GM18505 (cell line): Measurements from ENCODE around the gene RSAD1.

ENCODE experiments used
- ATAC-seq: cut with Tn5 transposase; IDR thresholded peaks from one replicate; pipeline ENCODE4 v1.9.1; 2021; ENCODE audit not compliant: unreplicated experiment
- POLR2A ChIP-seq: IDR thresholded peaks from 4 replicates; pipeline ENCODE4 v1.6.1; 2011; ENCODE audit warnings: borderline replicate concordance; ENCODE audit not compliant: insufficient read depth, insufficient read length; ENCODE audit errors: extremely low read depth

The RSAD1 gene

DNA sequence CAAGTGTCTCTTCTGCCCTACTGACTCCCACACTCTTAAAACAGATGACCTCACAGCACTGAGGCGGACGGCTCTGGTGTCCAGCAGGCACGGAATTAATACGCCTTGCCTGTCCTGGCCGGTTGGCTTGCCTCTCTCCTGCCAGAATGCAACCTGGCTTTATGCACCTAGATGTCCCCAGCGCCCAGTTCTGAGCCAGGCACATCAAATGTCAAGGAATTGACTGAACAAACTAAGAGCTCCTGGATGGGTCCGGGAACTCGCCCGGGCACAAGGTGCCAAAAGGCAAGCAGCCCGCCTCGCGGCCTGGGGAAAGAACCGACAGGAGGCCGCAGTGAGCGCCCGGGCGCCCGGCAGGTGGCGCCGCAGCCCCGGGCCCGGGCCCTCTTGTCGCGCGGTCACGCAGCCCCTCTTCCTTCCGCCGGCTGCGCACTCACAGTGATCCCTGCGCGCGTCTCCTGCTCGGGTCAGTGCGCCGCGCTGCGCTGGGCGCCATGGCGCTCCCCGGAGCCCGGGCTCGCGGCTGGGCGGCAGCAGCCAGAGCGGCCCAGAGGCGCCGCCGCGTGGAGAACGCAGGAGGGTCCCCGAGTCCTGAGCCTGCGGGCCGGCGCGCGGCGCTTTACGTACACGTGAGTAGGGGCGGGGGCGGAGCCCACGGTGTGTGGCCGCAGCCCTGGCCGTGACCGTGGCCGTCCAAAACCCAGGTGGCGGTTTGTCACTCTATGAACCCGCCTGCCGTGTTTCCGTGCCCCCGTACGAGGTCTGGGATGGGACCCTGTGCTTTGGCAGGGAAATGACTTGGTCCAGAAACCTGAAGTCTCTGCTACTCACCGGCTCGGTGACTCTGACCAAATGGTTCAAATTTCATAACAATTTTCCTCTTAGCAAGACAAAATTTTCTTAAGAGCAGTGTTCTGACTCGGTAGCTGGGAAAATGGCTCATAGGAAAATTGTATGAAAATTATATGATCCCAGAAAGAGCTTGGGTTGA is at the start of gene RSAD1:
Gene RSAD1, plus strand, starts transcription at position 470 of the 991 bp plus-strand sequence. Its CDS starts 25 bp downstream, at position 495.
- ATAC-seq: peak; percentile 90
- TF ChIP-seq POLR2A: peak; percentile 92

DNA sequence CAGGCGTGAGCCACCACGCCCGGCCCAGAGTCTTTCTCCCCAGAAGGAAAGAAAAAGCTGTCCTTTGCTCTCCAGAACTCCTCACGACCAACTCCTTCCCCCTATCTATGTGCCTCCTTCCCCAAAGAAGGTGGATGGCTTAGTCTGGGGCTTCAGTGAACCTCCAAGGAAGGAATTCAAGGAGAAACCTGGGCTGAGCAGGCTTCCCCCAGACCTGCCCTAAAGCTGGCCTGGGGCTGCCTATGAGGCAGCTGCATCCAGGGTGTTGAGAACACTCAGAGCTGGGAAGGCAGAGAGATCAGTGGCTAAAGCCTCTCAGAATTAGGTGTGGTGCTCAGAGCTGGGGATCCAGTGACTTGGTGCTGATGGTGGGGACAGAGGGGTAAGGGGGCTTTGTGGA is 48.9 kb upstream of the RSAD1 start:
- no peak for ATAC-seq
- no peak for TF ChIP-seq POLR2A

DNA sequence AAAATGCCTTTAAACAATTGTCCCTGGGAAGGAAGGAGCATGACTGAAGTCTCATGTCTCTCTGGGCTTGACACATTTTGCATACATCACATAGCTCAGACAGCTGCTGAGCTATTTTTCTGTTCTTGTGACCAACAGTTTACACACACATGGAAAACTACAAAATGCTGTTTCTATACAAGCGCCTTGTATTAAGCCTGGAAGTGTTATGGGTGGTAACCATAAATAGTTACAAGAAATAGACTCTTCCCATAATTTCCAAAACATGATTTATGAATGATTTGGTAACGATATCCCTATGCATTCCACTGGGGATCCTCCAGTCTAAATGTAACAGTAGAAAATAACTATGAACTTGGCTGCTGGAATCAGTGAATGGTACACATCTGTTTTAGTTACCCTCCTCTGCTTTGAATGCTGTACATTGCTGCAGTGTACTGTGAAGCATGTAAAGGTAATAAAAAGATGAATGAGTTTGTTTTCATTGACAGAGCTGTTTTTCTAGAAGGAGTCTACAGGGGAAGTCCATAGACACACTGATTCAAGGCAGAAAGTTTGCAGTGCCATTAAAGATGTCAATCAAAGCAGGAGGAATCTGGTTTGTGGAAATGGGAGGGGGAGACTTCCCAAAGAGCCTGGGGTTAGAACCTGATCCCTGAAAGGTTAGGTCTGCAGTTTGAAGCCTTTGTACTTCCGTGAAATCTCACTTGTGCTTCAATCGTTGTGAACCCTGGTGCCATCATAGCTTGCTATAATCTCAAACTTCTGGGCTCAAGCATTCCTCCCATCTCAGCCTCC is 47.6 kb upstream of the RSAD1 start:
- ATAC-seq: no peak
- TF ChIP-seq POLR2A: no peak

DNA sequence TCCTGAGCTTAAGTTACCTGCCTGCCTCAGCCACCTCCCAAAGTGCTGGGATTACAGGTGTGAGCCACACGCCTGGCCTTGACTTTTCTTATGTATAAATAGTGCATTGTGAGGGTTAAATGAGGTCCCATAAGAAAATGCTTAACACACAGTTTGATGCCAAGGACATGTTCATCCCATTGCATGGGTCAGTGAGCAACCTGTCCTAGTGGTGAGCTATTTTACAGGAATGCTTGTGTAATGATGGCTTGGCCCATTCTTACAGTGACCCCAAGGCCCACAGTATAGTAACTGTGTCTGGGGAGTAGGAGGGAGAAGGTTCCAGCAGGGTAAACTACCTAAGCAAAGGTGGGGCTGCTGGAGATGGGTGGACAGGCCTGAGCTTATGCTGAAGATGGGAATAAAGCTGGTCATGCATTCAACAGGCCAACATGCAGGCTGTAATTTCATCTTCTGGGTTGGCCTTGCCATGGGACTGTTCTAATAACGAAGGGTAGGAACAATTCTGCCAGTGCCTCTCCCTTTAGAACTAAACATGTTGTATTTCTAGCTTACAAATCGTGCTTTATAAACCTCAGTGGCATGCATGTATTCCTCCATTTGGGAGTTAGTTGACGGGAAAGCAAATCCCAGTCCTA is 46.4 kb upstream of the RSAD1 start:
- TF ChIP-seq POLR2A: no peak
- no peak for ATAC-seq

DNA sequence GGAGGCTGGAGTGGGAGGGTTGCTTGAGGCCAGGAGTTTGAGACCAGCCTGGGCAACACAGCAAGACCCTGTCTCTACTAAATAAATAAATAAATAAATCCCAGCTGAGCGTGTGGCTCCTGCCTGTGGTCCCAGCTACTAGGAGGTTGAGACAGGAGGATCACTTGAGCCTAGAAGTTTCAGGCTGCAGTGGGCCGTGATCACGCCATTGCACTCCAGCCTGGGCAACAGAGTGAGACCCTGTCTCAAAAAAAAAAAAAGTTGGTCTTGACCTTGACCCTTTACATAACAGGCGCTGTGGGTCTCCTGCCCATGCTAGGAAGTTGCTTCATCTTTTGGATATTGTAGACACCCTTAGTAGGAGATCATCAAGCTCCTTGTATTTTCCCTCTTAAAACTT is 41.3 kb upstream of the RSAD1 start:
- TF ChIP-seq POLR2A: no peak
- ATAC-seq: no peak

- no peak for TF ChIP-seq POLR2A
Observed at GRCh38 chr17:50439008-50439407, 39.7 kb upstream of the RSAD1 start.

DNA sequence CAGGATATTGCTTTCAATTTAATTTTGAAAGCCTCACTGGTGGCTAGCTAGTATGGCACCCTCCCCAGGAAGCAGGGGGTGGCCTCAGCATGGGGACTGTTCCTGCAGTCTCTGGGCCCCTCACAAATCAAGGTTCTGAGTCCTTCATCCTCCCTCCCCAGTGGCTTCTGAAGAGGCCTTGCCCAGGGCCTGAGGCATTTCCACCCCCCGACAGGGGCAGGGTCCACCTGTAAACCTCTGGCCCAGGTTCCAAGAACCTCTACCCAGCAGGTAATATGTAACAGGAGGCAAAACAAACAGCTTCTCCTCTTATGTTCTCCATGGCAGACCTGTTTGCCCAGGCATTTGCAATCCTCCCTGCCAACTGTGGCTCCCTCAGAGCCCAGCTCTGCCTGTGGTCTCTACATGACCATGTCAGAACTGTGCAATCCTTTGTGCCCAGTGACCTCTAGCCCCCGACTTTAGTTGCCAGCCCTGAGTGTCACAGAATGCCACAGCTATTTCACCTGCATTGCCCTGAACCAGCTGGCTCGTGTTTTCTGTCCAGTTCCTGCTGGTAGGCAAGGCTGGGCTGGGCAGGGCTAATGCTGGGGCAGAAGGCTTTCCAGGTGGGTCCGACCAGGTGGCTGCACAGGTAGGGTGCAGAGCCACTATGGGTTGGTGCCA is 38.4 kb upstream of the RSAD1 start:
- no peak for ATAC-seq
- no peak for TF ChIP-seq POLR2A

More at GRCh38 chr17:50439008-50439407, 39.7 kb upstream of the RSAD1 start:
- ATAC-seq: no peak

DNA sequence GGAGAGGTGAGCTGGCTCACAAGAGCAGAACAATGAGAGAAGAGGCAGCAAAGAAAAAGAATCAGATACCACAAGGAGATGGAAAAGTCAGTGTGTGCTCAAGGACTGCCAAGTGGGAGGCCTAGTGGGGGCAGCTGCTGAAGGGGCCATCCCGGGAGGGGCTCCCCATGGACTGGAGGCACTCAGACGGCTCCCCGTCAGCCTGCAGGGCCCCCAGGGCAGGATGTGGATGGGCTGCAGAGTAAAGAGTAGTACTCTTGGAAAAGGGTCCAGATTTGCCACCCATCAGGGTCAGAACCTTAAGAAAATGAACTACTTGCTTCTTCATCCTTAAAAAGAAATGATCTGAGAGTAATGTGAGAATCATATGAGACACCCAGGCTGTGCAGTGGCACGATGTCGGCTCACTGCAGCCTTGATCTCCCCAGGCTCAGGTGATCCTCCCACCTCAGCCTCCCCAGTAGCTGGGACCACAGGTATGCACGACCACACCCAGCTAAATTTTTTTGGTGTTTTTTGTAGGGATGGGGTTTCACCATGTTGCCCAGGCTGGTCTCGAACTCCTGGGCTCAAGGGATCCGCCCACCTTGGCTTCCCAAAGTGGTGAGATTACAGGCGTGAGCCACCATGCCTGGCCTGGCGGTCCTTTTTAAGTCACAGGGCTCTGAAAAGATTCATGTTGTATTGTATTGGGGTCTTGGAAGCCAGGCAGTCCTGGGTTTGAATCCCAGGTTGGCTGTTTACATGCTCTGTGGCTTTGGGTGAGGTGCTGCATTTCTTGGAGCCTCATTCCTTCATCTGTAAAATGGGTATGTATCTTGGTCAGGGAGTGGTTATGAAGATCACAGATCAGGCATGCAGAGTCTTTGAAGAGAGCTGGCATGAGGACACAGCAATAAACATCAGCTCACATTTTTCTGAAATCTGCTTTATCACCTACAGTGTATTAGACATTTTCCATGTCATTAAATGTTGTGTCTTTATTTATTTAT is 37.5 kb upstream of the RSAD1 start:
- no peak for TF ChIP-seq POLR2A
- ATAC-seq: no peak

DNA sequence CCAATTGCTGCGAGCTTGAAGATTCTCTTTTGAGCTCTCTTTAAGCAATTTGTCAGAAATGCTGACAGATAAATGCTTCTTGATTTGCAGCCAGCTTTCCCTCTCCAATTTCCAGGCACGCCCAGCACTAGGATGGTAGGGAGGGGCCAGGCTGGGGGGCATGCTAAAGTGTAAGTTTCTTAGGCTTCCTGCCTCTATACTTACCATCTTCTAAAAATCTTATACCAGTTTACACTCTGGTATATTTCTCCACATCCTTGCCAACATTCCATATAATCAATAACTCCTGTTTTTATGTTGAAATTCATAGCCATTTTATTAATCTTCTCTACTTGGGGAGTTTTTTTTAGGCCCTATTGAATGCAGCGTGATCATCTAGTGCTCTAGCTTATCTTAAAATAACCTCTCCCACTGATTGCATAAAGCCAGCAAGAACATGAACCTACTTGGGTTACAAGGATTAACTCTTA is 35.1 kb upstream of the RSAD1 start:
- no peak for TF ChIP-seq POLR2A
- no peak for ATAC-seq

DNA sequence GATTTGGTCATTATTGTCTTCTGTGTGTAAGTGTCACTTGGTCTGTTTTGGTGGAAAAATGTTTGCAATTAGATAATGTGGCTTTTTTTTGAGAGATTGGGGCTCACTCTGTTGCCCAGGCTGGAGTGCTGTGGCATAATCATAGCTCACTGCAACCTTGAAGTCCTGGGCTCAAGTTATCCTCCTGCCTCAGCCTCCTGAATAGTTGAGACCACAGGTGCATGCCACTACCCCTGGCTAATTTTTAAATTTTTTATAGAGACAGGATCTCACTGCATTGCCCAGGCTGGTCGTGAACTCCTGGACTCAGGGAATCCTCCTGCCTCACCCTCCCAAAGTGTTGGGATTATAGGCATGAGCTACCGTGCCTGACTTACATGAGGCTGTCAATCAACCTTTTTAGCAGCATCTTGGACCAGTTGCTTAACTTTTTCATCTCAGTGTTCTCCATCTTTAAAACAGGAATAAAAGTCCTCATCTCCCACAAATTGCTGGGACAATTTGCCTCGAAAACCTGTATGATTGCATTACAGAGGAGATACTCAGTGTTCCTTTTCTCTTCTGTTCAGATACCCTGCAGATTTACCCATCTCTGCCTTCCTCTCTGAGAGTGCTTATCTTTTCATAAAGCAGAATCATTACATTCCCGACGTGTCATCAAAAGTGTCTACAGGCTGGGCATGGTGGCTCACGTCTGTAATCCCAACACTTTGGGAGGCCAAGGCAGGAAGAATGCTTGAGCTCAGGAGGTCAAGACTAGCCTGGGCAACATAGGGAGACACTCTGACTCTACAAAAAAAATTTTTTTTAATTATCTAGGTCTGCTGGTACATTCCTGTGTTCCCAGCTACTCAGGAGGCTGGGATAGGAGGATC is 33.6 kb upstream of the RSAD1 start:
- TF ChIP-seq POLR2A: no peak
- ATAC-seq: no peak
